GM03348 (cell line): ENCODE measurements around the gene RAP2C.

Source experiments
- DNase-seq: peaks from one replicate; pipeline ENCODE4 v3.0.0; 2012; ENCODE audit warnings: low spot score

RAP2C gene

DNA sequence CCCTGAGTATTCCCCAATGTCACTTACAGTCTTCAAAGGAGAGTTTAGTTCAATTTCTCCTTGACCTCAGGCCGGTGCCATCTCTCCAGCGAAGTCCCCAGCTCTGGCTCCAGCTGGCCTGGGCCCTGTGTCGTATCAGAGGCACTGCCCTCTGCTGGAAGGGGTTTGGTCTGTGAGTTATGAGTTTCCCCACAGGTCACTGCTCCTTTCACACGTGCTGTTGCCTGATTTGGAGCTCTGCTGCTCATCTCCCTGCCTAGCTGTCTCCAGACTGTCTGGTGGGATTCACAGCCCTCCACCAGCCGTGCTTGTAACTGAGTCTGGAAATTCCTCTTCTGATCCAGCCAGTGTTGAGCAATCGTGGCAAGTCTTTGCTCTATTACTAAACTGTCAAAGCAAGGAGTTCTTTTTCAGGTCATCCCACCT lies at the start of gene RAP2C:
RAP2C (minus strand) TSS at position 105 of the 426 bp plus-strand sequence. CDS start 2,179 bp downstream, outside the sequence.
- peak; percentile 71 for DNase-seq

DNA sequence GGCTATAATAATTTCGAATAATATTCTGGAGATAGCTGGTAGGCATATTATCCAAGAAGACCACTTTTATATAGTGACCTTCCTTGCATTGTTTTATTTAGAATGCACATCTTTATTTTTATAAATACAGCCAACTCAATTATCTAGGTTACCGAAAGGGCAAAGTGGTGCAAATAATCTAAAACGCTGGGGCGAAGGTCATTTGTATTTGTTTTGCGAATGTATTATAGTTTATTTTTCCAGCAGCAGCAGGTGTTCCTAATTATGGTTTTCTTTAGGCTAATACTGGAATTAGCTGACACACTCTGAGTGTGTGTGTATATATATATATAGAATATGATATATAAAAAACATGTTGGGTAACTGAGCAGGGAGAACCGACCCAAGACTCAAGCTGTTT lies 48.1 kb upstream of the RAP2C start:
- no peak for DNase-seq

DNA sequence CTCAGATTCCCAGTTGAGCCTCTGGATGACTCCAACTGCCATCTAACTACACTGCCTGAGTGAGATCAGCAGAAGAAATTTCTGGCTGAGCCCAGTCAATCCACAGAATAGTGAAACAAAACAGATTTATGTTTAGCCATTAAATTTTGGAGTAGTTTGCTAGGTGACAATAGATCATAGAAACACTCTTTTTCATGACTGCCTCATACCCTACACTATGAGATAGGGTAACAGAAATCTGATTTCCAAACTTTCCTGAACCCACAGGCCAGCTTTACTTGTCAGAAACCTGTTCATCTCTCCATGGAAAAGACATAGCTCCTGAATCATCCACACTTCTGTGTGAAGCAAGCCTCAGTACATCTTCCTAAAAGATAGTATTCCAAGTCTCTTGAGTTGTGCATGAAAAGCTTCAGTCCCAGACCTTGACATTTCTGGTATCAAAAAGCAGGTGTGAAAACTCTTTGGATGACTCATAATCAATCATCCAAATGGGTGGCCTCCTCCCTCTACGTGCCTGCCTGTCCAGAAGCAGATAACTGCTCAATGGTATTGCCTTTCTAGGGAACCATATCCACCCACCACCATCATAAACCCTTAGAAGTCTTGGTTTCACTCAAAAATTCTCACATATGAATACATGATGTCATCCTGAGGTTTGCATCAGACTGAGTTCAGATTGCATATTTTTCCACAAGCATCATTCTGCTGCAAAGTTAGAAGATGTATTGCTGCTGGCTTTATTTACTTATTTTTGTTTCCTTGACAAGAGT lies 47.5 kb upstream of the RAP2C start:
- DNase-seq, result peak; percentile 5

DNA sequence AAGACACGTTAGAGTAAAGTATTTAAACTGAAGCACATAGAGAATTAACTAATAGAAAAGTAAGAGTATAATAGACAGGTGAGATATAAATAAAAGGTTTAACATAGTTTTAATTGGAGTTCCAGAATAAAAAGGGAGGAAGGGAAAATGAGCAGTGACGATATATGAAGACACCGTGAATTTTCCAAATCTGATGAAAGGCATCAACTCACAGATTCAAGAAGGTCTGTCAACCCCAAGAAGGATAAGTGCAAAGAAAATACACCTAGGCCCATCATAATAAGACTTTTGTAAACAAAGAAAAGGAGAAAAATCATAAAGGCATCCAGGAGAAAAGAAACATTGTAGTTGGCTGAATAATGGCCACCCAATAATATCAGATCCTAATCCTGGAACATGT lies 43.9 kb upstream of the RAP2C start:
- no peak for DNase-seq

DNA sequence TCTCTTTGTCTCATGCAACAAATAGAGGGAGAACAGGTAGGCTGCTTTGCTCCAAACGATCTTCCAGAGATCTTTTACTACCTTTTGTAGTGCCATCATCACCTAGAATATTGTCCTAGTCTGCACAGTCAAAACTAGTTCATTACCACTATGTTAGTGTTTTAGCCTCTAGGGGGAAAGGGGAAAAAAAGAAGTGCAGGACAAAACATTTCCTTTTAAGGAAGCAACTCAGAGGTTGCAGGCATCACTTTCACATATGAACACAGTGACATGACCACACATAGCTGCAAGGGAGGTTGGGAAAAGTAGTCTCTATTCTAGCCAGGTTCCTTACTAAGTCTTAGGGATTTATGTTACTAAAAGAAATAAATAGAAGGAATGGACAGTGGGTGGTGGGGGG lies 39.3 kb upstream of the RAP2C start:
- no peak for DNase-seq

DNA sequence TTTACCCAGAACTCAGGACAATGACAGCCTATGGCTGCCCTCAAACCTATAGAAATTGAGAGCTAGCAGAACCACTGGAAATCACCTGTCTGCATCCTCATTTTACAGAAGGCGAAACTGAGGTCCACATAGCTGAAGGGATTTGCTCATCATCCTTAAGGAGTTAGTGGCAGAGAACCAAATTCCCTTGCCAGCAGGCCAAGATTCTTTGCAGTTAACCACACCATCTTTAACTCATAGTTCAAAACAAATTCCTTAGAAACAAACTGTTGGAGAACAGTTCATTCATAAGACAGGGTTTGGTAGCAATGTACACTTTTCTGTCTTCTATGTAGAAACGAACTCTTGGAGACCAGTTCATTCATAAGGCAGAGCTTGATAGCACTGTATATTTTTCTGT lies 37.9 kb upstream of the RAP2C start:
- peak; percentile 33 for DNase-seq

DNA sequence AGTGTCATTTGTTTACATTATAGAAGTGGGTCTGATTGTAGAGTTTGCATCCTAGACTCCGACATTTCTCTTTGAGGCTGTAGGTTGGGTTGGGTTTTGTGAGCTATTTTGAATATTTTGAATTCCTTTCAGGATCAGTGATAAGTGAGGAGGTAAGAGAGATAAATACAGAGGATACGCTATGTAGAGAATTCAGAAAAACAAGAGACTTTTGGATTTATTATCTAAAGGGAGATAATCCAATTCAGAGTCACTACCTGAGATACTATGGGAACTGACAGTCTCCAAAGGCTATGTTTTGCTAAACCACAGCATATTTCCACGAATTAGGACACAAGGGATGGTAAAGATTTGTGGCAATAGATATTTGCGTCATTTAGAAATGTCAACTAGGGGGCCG lies 16.9 kb upstream of the RAP2C start:
- DNase-seq, result no peak

DNA sequence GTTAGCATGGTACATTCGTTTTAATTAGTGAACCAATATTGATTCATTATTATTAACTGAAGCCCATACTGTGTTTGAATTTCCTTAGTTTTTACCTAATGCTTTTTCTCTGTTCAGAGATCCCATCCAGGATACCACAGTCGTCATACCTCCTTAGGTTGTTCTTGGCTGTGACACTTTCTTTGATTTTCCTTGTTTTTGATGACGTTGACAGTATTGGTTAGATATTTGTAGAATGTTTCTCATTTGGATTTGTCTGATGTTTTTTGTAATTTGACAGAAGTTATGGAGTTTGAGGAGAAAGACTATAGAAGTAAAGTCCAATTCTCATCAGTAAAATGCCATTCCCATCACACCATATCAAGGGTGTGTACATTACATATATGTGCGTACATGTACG lies 16.2 kb upstream of the RAP2C start:
- no peak for DNase-seq

DNA sequence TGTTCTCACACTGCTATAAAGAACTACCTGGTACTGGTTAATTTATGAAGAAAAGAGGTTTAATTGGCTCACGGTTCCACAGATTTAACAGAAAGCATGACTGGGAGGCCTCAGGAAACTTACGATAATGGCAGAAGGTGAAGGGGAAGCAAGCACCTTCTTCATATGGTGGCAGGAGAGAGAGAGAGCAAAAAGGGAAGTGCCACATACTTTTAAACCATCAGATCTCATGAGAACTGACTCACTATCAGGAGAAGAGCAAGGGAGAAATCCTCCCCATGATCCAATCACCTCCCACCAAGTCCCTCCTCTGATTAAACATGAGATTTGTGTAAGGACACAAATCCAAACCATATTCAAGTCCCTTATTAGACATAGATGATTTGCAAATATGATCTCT lies 12.3 kb upstream of the RAP2C start:
- DNase-seq, result no peak

DNA sequence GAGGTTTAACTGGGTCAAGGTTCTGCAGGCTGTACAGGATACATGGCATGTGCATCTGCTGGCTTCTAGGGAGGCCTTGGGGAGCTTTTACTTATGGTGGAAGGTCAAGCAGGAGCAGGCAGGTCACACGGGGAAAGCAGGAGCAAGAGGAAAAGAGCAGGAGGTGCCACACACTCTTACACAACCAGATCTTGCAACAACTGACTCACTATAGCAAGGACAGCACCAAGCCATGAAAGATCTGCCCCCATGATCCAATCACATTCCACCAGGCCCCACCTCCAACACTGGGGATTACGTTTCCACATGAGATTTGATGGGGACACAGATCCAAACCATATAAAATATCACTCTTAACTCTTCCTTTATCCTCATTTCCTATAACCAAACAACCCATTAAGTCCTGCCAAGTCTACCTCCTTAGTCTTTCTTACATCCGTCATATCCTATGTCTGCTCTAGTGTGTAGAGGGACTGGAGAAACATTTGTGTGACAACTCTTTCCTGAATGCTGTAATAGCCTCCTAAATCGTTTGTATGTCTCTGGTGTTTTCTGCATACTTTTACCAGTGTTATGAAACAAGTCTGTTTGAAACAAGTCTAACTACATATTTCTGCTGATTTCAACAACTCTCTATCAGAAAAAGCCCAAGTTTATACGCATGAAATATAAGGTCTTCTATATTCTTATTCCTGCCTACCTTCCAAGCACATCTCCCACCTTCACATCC lies 8.3 kb upstream of the RAP2C start:
- DNase-seq, result no peak

DNA sequence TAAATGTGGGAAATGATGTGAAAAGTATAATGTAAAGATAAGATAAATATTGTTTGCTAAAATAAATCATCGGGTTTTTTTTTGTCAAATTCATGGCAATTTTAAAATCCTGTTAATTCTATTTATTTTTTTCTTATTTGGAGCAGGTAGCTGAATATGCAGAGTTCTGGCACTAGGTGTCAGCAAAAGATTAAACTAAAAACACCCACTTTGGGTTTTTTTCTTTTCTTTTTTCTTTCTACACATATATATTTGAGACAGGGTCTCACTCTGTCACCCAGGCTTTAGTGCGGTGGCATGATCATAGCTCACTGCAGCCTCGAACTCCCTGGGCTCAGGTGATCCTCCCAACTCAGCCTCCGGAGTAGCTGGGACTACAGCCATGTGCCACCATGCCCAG lies 6.9 kb upstream of the RAP2C start:
- no peak for DNase-seq

DNA sequence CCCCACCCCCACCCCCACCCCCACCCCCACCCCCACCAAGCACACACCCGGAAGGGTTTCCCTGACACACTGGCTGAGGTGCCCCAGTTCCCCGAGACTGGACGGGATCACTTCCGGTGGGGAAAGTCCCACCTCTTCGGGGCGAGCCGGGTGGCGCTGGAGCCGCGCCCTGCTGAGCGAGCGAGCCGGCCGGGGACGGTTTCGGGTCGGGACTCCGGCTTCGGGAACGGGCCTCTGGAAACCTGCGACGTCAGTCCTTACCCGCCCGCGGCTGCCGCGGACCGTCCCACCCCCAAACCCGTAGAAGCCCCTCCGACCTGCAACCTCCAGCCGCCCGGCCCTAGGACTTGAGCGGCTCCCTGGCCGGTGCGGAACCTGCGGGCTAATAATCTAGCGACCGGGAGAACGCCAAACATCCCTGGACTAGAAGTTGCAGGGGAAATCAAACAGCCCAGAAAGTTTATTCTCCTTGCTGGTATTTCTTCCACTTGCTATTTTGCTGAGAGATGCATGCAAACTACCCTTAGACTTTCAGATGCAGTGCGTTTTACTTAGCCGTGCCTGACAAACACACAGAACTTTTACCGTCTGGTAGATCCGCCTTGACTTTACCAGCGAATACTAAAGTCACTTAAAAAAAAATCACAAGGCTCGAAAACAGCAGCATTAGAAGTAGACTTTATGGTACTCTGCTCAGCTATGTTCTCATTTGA lies 991 bp downstream of the RAP2C start:
- peak; percentile 90 for DNase-seq

DNA sequence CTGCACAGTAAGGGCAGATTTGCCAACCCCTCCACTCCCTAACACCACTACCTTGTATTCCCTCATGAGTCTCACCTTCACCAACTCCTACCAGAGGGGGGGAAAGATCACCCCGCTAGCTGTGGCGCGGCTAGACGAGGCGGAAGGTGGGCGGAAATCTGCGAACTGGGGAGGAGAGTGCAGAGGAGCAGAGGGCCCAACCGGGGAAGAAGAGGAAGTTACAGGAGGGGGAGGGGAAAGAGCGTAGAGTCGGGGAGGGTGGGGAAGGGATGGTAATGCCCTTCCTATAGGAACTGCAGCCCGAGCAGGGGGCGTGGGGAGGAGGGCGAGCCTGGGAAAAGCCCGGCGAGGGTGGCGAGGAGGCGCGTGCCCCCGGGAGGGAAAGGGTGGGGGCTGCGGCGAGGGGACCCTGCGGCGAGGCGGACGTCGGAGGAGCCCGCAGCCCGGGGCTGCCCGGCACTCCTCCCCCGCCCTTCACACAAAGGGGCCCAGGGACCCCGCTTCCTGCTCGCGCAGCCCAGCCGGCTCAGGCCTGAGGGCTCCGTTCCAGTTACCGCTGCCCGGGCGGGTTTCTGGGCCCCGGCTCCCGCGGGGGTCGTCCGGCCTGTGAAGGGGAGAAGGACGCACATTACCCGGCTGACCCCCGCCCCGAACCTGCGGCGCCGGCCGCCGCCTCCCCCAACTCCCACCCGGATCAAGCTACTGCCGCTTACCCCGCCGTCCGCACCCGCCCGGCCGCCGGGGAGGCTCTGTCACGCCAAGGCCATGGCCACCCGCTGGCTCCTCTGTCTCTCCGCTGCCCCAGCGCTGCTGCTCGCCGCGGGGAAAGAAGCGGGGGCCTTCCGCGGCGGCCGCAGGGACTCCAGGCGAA lies 1.8 kb downstream of the RAP2C start:
- peak; percentile 76 for DNase-seq

DNA sequence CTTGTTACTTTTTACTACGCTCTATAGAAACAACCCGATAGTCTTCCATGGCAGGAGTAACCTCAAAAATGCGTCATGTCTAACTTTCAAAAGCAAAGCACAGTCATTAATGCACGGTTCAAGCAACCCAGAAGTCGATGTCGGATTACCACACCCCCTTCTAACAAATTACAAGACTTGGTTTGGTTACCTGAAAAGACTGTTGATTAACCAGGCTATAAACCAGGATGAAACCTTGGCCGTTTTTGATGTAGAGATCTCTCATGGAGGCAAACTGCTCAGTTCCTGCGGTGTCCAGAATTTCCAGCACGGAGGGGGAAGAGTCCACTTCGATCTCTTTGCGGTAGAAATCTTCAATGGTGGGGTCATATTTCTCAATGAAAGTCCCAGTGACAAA lies 2.4 kb downstream of the RAP2C start:
- DNase-seq, result no peak

DNA sequence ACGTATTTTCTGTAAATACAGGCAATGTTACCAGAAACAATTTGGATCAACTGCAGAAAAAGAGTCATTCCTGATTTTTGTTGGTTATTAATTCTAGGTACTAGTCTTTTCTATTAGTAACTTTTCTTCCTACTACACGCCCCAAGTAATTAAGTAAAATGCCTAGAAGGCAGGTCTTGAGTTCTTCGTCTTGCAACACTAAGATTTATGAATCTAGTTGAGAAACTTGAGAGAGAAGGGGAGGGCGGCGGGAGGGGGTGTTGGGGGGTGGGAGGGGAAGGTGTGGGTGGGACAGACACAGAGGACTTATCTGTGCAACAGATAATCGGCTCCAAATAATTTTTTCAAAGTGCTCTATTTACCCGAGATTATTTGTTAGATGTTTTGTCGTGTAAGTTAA lies 3.0 kb downstream of the RAP2C start:
- DNase-seq, result no peak

DNA sequence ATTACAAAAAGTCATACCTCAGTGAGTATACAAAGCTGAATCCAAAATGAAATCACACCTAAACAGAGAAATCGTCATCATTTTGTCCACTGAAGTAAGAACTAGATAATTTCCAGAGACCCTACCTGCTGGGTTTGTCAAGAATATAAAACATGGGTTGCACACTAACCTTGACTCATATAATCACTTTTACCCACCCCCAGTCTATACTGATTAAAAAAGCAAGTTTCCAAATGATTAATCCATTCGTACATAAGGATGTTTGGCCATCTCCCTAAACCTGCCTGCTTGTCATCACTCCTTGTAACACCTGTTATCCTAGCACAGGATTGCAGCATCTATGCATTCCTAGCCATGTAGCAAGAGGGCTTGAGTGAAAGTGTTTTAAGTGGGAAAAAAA lies 4.7 kb downstream of the RAP2C start:
- no peak for DNase-seq

DNA sequence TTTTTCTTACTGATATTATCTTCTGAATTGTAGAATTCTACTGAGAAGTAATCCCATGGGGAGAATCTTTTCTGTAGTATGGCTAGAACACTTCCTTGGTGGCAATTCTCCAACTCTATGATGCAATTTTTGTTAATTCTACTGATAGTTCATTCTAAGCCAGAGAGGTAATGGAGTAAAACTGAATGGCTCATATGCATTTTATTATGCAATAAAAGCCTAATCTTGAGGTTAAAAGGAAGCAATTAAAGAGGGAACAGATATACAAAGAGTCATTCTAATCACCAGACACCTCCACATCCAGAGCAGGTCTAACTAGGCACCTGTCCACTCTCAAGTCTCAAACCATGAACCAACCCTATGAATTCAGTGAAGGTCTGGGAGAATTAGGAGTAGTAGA lies 9.7 kb downstream of the RAP2C start:
- DNase-seq, result peak; percentile 9

DNA sequence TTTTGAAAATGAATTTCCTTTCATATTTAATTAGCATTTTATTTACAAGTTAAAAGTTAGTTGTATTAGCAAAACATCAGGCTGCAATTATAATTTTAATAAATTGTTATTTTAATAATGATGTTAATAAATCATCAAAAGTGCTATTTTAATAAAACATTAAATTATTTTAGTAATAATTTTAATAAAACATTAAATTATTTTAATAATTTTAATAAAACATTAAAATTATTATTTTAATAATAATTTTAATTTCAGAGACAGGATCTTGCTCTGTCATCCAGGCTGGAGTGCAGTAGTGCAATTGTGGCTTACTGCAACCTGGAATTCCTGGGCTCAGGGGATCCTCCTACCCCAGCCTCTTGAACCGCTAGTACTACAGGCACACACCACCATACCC lies 10.8 kb downstream of the RAP2C start:
- no peak for DNase-seq

DNA sequence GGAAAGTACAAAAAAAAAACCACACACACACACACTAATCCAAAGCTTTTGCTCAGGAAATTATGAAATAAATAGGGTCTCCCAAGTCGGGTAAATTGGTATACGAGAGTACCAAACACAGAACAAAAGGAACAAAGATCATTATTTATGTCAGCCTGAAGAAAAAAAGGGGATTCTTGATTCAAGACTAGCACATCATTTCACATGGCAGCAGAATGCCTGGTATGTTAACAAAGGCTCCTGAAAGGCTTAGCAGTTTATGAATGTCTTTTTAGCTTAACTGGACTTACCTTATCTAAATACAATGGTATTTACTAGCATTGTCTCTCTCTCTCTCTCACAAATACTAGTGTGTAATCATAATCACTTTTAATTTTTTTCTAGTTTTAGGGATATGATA lies 11.3 kb downstream of the RAP2C start:
- DNase-seq, result no peak

DNA sequence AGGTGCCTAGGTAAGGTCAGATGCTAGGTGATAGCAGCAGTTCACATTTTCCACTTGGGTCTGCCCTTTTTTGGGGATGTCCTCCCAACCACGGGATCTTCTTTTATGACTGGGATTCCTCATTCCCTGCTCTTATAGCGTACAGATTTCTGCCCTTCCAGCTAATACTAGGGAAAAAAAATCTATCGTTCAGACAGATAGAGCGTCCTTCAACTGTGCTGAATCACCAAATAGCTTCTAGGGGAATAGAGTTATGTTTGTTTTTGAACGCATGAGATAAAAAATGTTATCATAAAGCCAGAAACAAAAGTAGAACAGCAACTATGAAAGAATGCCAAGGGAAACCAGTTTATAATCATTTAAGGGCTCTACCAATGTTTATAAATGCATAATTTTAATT lies 13.0 kb downstream of the RAP2C start:
- DNase-seq, result no peak

DNA sequence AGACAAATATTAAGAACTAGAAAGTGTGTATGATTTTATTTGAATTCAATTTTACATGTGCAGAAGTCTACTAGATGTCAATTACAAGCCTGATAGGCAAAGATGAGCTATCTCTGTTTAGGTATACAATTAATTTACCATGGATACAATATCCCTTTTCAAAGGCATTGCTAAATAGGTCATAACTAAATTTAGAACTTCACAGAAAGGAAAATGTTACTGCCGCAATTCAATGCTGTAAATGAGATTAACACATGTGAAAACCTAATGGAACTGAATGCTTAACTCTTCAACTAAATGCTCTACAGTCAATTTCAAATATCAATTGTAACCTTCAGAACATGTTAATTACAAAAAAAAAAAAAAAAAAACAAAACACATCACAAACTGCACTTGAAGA lies 14.6 kb downstream of the RAP2C start:
- no peak for DNase-seq

DNA sequence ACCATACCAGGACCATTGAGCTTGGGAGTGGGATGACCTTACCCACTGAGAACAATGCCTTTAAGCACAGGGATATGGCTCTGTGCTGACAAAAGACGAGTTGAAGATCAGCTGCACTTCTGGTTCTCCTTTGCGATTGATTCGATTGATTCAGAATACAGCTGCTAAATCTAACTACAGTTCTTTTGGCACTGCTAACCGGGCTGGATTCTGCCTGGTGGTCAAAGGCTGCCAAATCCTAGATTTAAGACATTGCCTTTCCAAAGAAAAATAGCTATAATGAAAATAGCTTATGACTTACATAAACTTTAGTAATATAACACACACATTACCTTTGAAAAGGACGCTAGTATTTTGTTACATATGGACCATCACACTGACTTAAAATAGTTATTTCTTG lies 18.3 kb downstream of the RAP2C start:
- DNase-seq, result no peak
